ENCODE results near the gene DOCK8. TPM values are rescaled to one million over a fixed set of nuclear protein-coding genes. Genes with fewer than 3 reads are reported as not detected.

DOCK8 gene
- total RNA-seq, 1 experiment from 2014 or later, result 0.37 TPM

GRCh38 chr9:392077-392804, 177.6 kb downstream of the DOCK8 start:
- DNase-seq (ENCODE audit: low read depth, low spot score), result no peak
- ATAC-seq, result no peak
- H3K27ac ChIP-seq (ENCODE audit: low read depth, low read length), result no peak overlapping the region
- H3K9ac ChIP-seq (ENCODE audit: low read length), result no peak overlapping the region
- ChIA-PET RAD21 (ENCODE audit: low non-redundant PET in 1 of 2, low total read pairs in 2 of 2, uncharacterized antibody in 2 of 2, unreplicated experiment in 2 of 2) (no interaction called here), CTCF (no interaction called here), POLR2A (no interaction called here)
- intact Hi-C loops (cut with micrococcal nuclease), result no loop called here
- no peaks in the 10 kb centered on the region for H3K36me3 ChIP-seq (ENCODE audit: control insufficient read depth in 1 of 2, insufficient read depth in 2 of 2, low read length in 2 of 2)
- H3K4me3 ChIP-seq (replicated peaks in 1 of 2; ENCODE audit: low read depth in 1 of 2, low read length in 2 of 2), result no peak overlapping the region
- BruUV-seq (replicated peaks), result no TSS peak
- no peaks in the 10 kb centered on the region for H3K27me3 ChIP-seq (ENCODE audit: insufficient read depth, low read length)
- no peaks in the 10 kb centered on the region for H3K9me2 ChIP-seq (ENCODE audit: insufficient read depth)
- H2AFZ ChIP-seq (ENCODE audit: low read depth, low read length, poor library complexity, severe bottlenecking), result no peak overlapping the region
- no peaks in the 10 kb centered on the region for H3K79me2 ChIP-seq (ENCODE audit: insufficient read depth, low read length)
- no peak for TF ChIP-seq ZNF274 (IDR thresholded peaks at IDR 0.05; ENCODE audit: low read depth, low read length)
- TF ChIP-seq SP1 (IDR thresholded peaks at IDR 0.05; ENCODE audit: low read depth), result no peak
- TF ChIP-seq JUND (IDR thresholded peaks at IDR 0.05), result no peak
- no peak for TF ChIP-seq SIN3A (IDR thresholded peaks at IDR 0.05; ENCODE audit: low read depth)
- TF ChIP-seq, protein P1, sequence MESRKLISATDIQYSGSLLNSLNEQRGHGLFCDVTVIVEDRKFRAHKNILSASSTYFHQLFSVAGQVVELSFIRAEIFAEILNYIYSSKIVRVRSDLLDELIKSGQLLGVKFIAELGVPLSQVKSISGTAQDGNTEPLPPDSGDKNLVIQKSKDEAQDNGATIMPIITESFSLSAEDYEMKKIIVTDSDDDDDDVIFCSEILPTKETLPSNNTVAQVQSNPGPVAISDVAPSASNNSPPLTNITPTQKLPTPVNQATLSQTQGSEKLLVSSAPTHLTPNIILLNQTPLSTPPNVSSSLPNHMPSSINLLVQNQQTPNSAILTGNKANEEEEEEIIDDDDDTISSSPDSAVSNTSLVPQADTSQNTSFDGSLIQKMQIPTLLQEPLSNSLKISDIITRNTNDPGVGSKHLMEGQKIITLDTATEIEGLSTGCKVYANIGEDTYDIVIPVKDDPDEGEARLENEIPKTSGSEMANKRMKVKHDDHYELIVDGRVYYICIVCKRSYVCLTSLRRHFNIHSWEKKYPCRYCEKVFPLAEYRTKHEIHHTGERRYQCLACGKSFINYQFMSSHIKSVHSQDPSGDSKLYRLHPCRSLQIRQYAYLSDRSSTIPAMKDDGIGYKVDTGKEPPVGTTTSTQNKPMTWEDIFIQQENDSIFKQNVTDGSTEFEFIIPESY (IDR thresholded peaks at IDR 0.05; ENCODE audit: extremely low read depth, insufficient replicate concordance, low read length), result no peak
- TF ChIP-seq CEBPB (IDR thresholded peaks at IDR 0.05; ENCODE audit: low read depth), result no peak
- TF ChIP-seq YY1 (IDR thresholded peaks at IDR 0.05; ENCODE audit: extremely low read depth, insufficient replicate concordance, low read depth, low read length), result no peak
- no peak for TF ChIP-seq ELF1 (IDR thresholded peaks at IDR 0.05; ENCODE audit: borderline replicate concordance, low read depth)
- H4K20me1 ChIP-seq (ENCODE audit: insufficient read depth), result no peaks in the 10 kb centered on the region
- no peaks in the 10 kb centered on the region for H3K9me3 ChIP-seq (ENCODE audit: control insufficient read depth in 1 of 2, insufficient read depth in 1 of 2, low read depth in 1 of 2, low read length in 2 of 2)
- H3K4me1 ChIP-seq (ENCODE audit: control insufficient read depth in 1 of 2, insufficient read depth in 2 of 2, low read length in 2 of 2), result no peaks in the 10 kb centered on the region
- H3K4me2 ChIP-seq (ENCODE audit: low read length), result no peak overlapping the region

Data from HCT116 (cell line).